B cell (primary cell): ENCODE data around the gene SIAH3. TPM values are rescaled to one million over a fixed set of nuclear protein-coding genes. Genes with fewer than 3 reads are reported as not detected.

ENCODE experiments used
- ATAC-seq: fragments of 200-7000 bp; cut with Tn5 transposase; one replicate; pipeline ENCODE4 v1.10.0; 2021; ENCODE audit warnings: low read depth, mild to moderate bottlenecking, moderate number of reproducible peaks, moderate library complexity
- CTCF ChIA-PET: fragments of 350-600 bp; sonication (Branson Sonifier 250); formaldehyde crosslinking; loops from one replicate; lab custom pipeline; 2021; ENCODE audit warnings: antibody characterized with exemption, inconsistent platforms; lab: Charles Lee
- POLR2A ChIA-PET: fragments of 350-600 bp; sonication (Branson Sonifier 250); formaldehyde crosslinking; loops from one replicate; lab custom pipeline; 2021; ENCODE audit warnings: antibody characterized with exemption; lab: Charles Lee
- DNase-seq: peaks from one replicate; pipeline ENCODE4 v3.0.0; 2013
- H2AFZ ChIP-seq: 2 replicates; pipeline ENCODE4 v1.6.1; 2012; ENCODE audit warnings: mild to moderate bottlenecking, low read depth, low read length; ENCODE audit not compliant: insufficient read depth, poor library complexity, severe bottlenecking
- H3K27ac ChIP-seq, 2 donors: 1 replicate in 1 of 2; 2 replicates in 1 of 2; pipeline ENCODE4 v1.5.1; 2012 to 2013; ENCODE audit warnings: low read length in 2 of 2, mild to moderate bottlenecking in 2 of 2, moderate library complexity in 1 of 2
- H3K27me3 ChIP-seq, 4 experiments: fragments of 200-600 bp in 1 of 4; sonication (generic) in 1 of 4; replicated peaks in 1 of 4; 1 replicate in 2 of 4; 2 replicates in 2 of 4; pipeline versions ENCODE4 v1.6.1 to v1.7.0; 2013 to 2016; ENCODE audit warnings: low read length in 3 of 4, mild to moderate bottlenecking in 2 of 4, mixed read lengths in 1 of 4, moderate library complexity in 1 of 4; ENCODE audit not compliant: insufficient read depth in 4 of 4, control insufficient read depth in 3 of 4; ENCODE audit errors: control extremely low read depth in 1 of 4
- H3K36me3 ChIP-seq, 2 experiments: replicated peaks in 1 of 2; 1 replicate in 1 of 2; 2 replicates in 1 of 2; pipeline versions ENCODE4 v1.6.1 to v1.7.1; 2013; ENCODE audit warnings: low read length in 1 of 2; ENCODE audit not compliant: insufficient read depth in 2 of 2, control insufficient read depth in 1 of 2; ENCODE audit errors: control extremely low read depth in 1 of 2, extremely low read depth in 1 of 2
- H3K4me1 ChIP-seq, 2 donors: fragments of 200-600 bp in 1 of 2; sonication (generic) in 1 of 2; 1 replicate in 1 of 2; 2 replicates in 1 of 2; pipeline versions ENCODE4 v1.5.1 to v1.6.1; 2013 to 2017; ENCODE audit warnings: low read length in 2 of 2; ENCODE audit not compliant: control insufficient read depth in 2 of 2, insufficient read depth in 2 of 2
- H3K4me2 ChIP-seq: replicated peaks from 2 replicates; pipeline ENCODE3; 2012; ENCODE audit warnings: mild to moderate bottlenecking, low read depth, low read length; ENCODE audit not compliant: poor library complexity, severe bottlenecking
- H3K4me3 ChIP-seq, 5 experiments: fragments of 200-600 bp in 1 of 5; sonication (generic) in 1 of 5; 1 replicate in 3 of 5; 2 replicates in 2 of 5; pipeline versions ENCODE4 v1.5.1 to v1.7.0; 2011 to 2016; ENCODE audit warnings: low read length in 4 of 5, mild to moderate bottlenecking in 4 of 5, low read depth in 2 of 5, control low read depth in 1 of 5, moderate library complexity in 1 of 5; ENCODE audit not compliant: insufficient read depth in 1 of 5; ENCODE audit errors: control extremely low read depth in 1 of 5, extremely low read depth in 1 of 5
- H3K79me2 ChIP-seq: fragments of 200-600 bp; sonication (generic); one replicate; pipeline ENCODE4 v1.6.0; 2016; ENCODE audit warnings: low read length; ENCODE audit not compliant: control insufficient read depth, insufficient read depth
- H3K9ac ChIP-seq: fragments of 200-600 bp; sonication (generic); 2 replicates; pipeline ENCODE4 v1.6.1; 2017; ENCODE audit warnings: mild to moderate bottlenecking, low read length, moderate library complexity
- H3K9me3 ChIP-seq, 3 donors: one replicate each; pipeline versions ENCODE4 v1.6.1 to v1.7.1; 2013; ENCODE audit warnings: low read length in 2 of 3; ENCODE audit not compliant: control insufficient read depth in 2 of 3, insufficient read depth in 1 of 3; ENCODE audit errors: control extremely low read depth in 1 of 3
- H4K20me1 ChIP-seq: 2 replicates; pipeline ENCODE4 v1.6.0; 2012; ENCODE audit warnings: mild to moderate bottlenecking, low read length; ENCODE audit not compliant: insufficient read depth, control insufficient read depth, poor library complexity, severe bottlenecking
- H3K27ac Mint-ChIP-seq: one replicate; pipeline ENCODE4 v1.8.0; 2021; ENCODE audit warnings: mixed read lengths
- H3K27me3 Mint-ChIP-seq: one replicate; pipeline ENCODE4 v1.8.0; 2021; ENCODE audit warnings: mixed read lengths
- H3K4me1 Mint-ChIP-seq: one replicate; pipeline ENCODE4 v1.8.0; 2021; ENCODE audit warnings: mixed read lengths
- H3K4me3 Mint-ChIP-seq: one replicate; pipeline ENCODE4 v1.8.0; 2021; ENCODE audit warnings: mixed read lengths
- H3K9me3 Mint-ChIP-seq: one replicate; pipeline ENCODE4 v1.8.0; 2022; ENCODE audit warnings: mixed read lengths; ENCODE audit not compliant: insufficient read depth
- CTCF ChIP-seq: fragments of 200-600 bp; IDR thresholded peaks from one replicate; pipeline ENCODE4 v1.8.0; 2022; ENCODE audit warnings: antibody characterized with exemption, mild to moderate bottlenecking
- EZH2 ChIP-seq: IDR thresholded peaks from 2 replicates; pipeline ENCODE4 v1.6.1; 2012; ENCODE audit warnings: borderline replicate concordance, low read depth, mild to moderate bottlenecking, moderate library complexity, low read length; ENCODE audit not compliant: insufficient read depth, poor library complexity, severe bottlenecking
- WGBS: methylation state at CpG from one replicate; pipeline ENCODE4 v1.1.5; 2013; ENCODE audit warnings: missing lambda C conversion rate; ENCODE audit not compliant: insufficient coverage; 5-methylcytosine and 5-hydroxymethylcytosine counted together
- intact Hi-C: fragments of 100-400 bp; cut with micrococcal nuclease; formaldehyde crosslinking; loops from one replicate; pipeline ENCODE4 v1.10.0; 2022
- polyA plus RNA-seq: library from polyadenylated mRNA; depleted of rRNA; stranded (reverse); fragments of >200 nt; gene quantifications from 2 replicates; pipeline ENCODE4 v1.2.3, GENCODE V29; 2012
- small RNA-seq: library from RNA; depleted of rRNA; stranded (forward); fragments of <200 nt; gene quantifications from one replicate; pipeline ENCODE3, GENCODE V24; 2012; ENCODE audit warnings: low replicate concordance, low read depth; ENCODE audit not compliant: insufficient read length
- total RNA-seq, 2 donors: library from RNA; stranded (reverse); fragments of 120-200 nt in 1 of 2; gene quantifications; 1 replicate in 1 of 2; 2 replicates in 1 of 2; pipeline versions ENCODE4 v1.2.3 to v1.2.4, GENCODE V29; 2013 to 2022

Gene SIAH3
- total and polyA plus RNA-seq, 2 donors (not counting 1 experiment from before 2014, with no cell fraction given): not detected

- POLR2A ChIA-PET: no interaction called here
Measured at GRCh38 chr13:45731455-45731854, 120.1 kb downstream of the SIAH3 start.

DNA sequence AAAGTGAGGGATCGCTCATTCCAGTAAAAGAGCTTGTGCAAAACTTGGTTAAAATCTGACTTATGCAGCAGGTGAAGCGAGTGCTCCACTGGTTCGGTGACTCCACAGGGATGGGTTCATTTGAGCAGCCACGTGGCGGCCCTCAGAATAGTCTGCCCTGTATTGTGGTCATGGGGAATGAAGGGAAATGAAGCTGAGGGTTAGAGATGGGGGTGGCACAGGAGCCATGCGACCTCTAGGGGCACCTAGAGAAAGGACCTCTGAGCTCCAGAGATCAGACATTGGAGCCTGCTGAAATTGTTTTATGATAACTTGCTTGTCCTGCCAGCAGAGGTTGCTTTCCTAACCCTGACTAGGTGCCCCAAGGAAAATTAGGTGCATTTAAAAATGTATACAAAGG is 122.8 kb downstream of the SIAH3 start:
- no peaks in the 10 kb centered on the region for H3K36me3 ChIP-seq
- Mint-ChIP-seq H3K4me1 (no peaks in the 10 kb centered on the region), H3K27ac (no peak overlapping the region), H3K4me3 (no peak overlapping the region), H3K27me3 (peaks cover 4% of the 10 kb centered on the region), H3K9me3 (no peaks in the 10 kb centered on the region)
- H3K4me2 ChIP-seq: no peak overlapping the region
- POLR2A ChIA-PET: no interaction called here
- CTCF ChIA-PET: no interaction called here
- no peak for DNase-seq
- intact Hi-C loops: no loop called here
- no peaks in the 10 kb centered on the region for H3K79me2 ChIP-seq
- H3K9ac ChIP-seq: no peak overlapping the region
- no peak overlapping the region for H2AFZ ChIP-seq
- no peak for TF ChIP-seq CTCF
- TF ChIP-seq EZH2: no peak
- H3K9me3 ChIP-seq: no peaks in the 10 kb centered on the region
- no peak overlapping the region for H3K27ac ChIP-seq
- WGBS: 73% methylated on average over 5 of the region's 6 CpGs
- H3K4me1 ChIP-seq: no peaks in the 10 kb centered on the region
- no peak for ATAC-seq
- H4K20me1 ChIP-seq: no peaks in the 10 kb centered on the region
- peaks cover 0 to 10% (median 2%) of the 10 kb centered on the region in 4 experiments for H3K27me3 ChIP-seq
- no peak overlapping the region for H3K4me3 ChIP-seq

More at GRCh38 chr13:45731455-45731854, 120.1 kb downstream of the SIAH3 start:
- no peak overlapping the region for H3K27ac ChIP-seq
- Mint-ChIP-seq H3K27me3 (peaks cover 11% of the 10 kb centered on the region), H3K4me1 (no peaks in the 10 kb centered on the region), H3K9me3 (no peaks in the 10 kb centered on the region), H3K27ac (no peak overlapping the region), H3K4me3 (no peak overlapping the region)
- peaks cover 0 to 12% (median 2%) of the 10 kb centered on the region in 4 experiments for H3K27me3 ChIP-seq
- no peak for TF ChIP-seq EZH2
- no peak for TF ChIP-seq CTCF
- ATAC-seq (no peak), DNase-seq (no peak)
- CTCF ChIA-PET: no interaction called here
- intact Hi-C loops: no loop called here
- no peak overlapping the region for H3K9ac ChIP-seq
- H3K4me2 ChIP-seq: no peak overlapping the region
- H4K20me1 ChIP-seq: no peaks in the 10 kb centered on the region
- H3K9me3 ChIP-seq: no peaks in the 10 kb centered on the region
- no peak overlapping the region for H3K4me3 ChIP-seq
- H3K36me3 ChIP-seq: no peaks in the 10 kb centered on the region
- no peaks in the 10 kb centered on the region for H3K4me1 ChIP-seq
- no peaks in the 10 kb centered on the region for H3K79me2 ChIP-seq
- no peak overlapping the region for H2AFZ ChIP-seq
- WGBS: no CpG with 5 or more reads among the region's 3 CpGs

Small RNA genes within 50 kb of the gene (small RNA-seq; reads per million reads assigned to genes)
- not detected for gene RF00017

Other genes starting within 250 kb of the SIAH3 start
- not detected in 2 replicates for gene ERICH6B, start 236.0 kb downstream of the SIAH3 start, total RNA-seq
- gene ERICH6B, start 236.0 kb downstream of the SIAH3 start, polyA plus RNA-seq: not detected in 2 replicates
- not detected in 2 replicates for gene CBY2, start 149.4 kb downstream of the SIAH3 start, total RNA-seq
- gene CBY2, start 149.4 kb downstream of the SIAH3 start, polyA plus RNA-seq: not detected in 2 replicates
- 61.9 and 65.7 TPM in 2 replicates for gene ZC3H13, start 201.0 kb upstream of the SIAH3 start, total RNA-seq
- gene ZC3H13, start 201.0 kb upstream of the SIAH3 start, polyA plus RNA-seq: 4.8 and 11.6 TPM in 2 replicates